ENCODE results near the gene AMELY. TPM values are rescaled to one million over a fixed set of nuclear protein-coding genes. Genes with fewer than 3 reads are reported as not detected.
"Not testable (repeated sequence)": the region's sequence is repeated elsewhere in the genome, so short reads cannot be mapped to it uniquely, and the experiment has no call there.

Gene AMELY
- total RNA-seq, 1 experiment from 2014 or later = not detected

- CTCF ChIA-PET = no interaction called here
- POLR2A ChIA-PET (ENCODE audit: unreplicated experiment) = no interaction called here
- BruUV-seq (replicated peaks) = no TSS peak
Observed at GRCh38 chrY:6907591-6907990, 4.0 kb downstream of the AMELY start.

DNA sequence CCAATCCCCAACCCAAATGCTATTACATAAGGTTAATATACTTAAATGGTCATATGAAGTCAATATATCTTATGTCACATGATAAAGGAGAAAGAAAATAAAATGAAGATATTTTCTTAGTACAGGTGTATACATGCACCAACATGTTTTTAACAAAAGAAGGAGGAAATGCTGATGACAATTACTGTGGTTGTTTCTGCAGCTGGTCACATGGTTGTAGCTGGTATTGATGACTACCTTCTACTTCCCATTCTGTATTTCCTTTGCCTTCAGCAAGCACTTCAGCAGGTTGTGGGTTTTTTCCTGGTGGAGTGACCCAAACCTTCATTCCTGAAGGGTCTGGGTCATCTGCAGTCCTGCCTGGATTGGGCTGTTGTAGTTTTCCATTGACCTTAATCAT lies 9.4 kb downstream of the AMELY start:
- H3K4me3 ChIP-seq; H3K9me2 ChIP-seq (ENCODE audit: insufficient read depth); H3K36me3 ChIP-seq (ENCODE audit: low read depth); H3F3A ChIP-seq (ENCODE audit: insufficient read depth, low read depth); H3K4me2 ChIP-seq; H3K4me1 ChIP-seq (replicated peaks; ENCODE audit: insufficient read depth); POLR2A ChIA-PET (ENCODE audit: unreplicated experiment); intact Hi-C loops (cut with micrococcal nuclease; ENCODE audit: unreplicated experiment); H3K9me3 ChIP-seq (ENCODE audit: insufficient read depth, low read depth); CTCF ChIA-PET; H3K27ac ChIP-seq; H3K79me2 ChIP-seq (ENCODE audit: low read depth); DNase-seq; H4K20me1 ChIP-seq (ENCODE audit: insufficient read depth); H2AFZ ChIP-seq; H3K27me3 ChIP-seq (ENCODE audit: insufficient read depth, low read depth); BruUV-seq (replicated peaks): not testable (repeated sequence)

More at GRCh38 chrY:6907591-6907990, 4.0 kb downstream of the AMELY start:
- H3K4me3 ChIP-seq = no peak overlapping the region
- no peaks in the 10 kb centered on the region for H3K79me2 ChIP-seq (ENCODE audit: low read depth)
- no peak for DNase-seq
- no peak overlapping the region for H3K4me2 ChIP-seq
- H3K27ac ChIP-seq = no peak overlapping the region
- H4K20me1 ChIP-seq (ENCODE audit: insufficient read depth) = no peaks in the 10 kb centered on the region
- H3K9me2 ChIP-seq (ENCODE audit: insufficient read depth) = no peaks in the 10 kb centered on the region
- H3K4me1 ChIP-seq (replicated peaks; ENCODE audit: insufficient read depth) = no peaks in the 10 kb centered on the region
- TF ChIP-seq, protein P1, sequence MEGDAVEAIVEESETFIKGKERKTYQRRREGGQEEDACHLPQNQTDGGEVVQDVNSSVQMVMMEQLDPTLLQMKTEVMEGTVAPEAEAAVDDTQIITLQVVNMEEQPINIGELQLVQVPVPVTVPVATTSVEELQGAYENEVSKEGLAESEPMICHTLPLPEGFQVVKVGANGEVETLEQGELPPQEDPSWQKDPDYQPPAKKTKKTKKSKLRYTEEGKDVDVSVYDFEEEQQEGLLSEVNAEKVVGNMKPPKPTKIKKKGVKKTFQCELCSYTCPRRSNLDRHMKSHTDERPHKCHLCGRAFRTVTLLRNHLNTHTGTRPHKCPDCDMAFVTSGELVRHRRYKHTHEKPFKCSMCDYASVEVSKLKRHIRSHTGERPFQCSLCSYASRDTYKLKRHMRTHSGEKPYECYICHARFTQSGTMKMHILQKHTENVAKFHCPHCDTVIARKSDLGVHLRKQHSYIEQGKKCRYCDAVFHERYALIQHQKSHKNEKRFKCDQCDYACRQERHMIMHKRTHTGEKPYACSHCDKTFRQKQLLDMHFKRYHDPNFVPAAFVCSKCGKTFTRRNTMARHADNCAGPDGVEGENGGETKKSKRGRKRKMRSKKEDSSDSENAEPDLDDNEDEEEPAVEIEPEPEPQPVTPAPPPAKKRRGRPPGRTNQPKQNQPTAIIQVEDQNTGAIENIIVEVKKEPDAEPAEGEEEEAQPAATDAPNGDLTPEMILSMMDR (conservative IDR thresholded peaks at IDR 0.05) = no peak
- no peak for TF ChIP-seq EZH2 (IDR thresholded peaks at IDR 0.05; ENCODE audit: low read depth)
- H2AFZ ChIP-seq = no peak overlapping the region
- intact Hi-C loops (cut with micrococcal nuclease; ENCODE audit: unreplicated experiment) = no loop called here
- no peaks in the 10 kb centered on the region for H3K9me3 ChIP-seq (ENCODE audit: insufficient read depth, low read depth)
- no peaks in the 10 kb centered on the region for H3K36me3 ChIP-seq (ENCODE audit: low read depth)
- H3F3A ChIP-seq (ENCODE audit: insufficient read depth, low read depth) = no peaks in the 10 kb centered on the region
- H3K27me3 ChIP-seq (ENCODE audit: insufficient read depth, low read depth) = no peaks in the 10 kb centered on the region

DNA sequence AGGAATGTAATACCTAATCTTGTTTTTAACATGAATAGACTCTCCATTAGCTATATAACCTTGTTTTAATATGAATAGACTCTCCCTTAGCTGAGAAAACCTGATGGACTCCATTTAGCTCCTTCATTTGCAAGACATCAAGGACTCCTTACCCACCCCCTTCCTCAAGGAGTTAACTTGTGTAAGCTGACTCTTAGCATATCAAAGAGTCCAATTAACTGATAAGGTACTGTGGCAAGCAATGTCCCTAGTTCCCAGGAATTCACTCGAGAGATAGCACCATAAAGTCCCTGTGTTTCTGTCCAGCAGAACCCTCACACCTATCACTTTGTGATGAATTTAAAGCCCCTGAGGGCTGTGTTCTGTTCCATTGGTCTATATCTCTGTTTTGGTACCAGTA lies 16.3 kb downstream of the AMELY start:
- DNase-seq = no peak
- H3K9me2 ChIP-seq (ENCODE audit: insufficient read depth) = no peaks in the 10 kb centered on the region
- no peaks in the 10 kb centered on the region for H3K36me3 ChIP-seq (ENCODE audit: low read depth)
- H3K4me1 ChIP-seq (replicated peaks; ENCODE audit: insufficient read depth) = no peaks in the 10 kb centered on the region
- BruUV-seq (replicated peaks) = no TSS peak
- POLR2A ChIA-PET (ENCODE audit: unreplicated experiment) = no interaction called here
- H4K20me1 ChIP-seq (ENCODE audit: insufficient read depth) = no peaks in the 10 kb centered on the region
- no peaks in the 10 kb centered on the region for H3K27me3 ChIP-seq (ENCODE audit: insufficient read depth, low read depth)
- no peak overlapping the region for H3K4me2 ChIP-seq
- intact Hi-C loops (cut with micrococcal nuclease; ENCODE audit: unreplicated experiment) = no loop called here
- H3K4me3 ChIP-seq = no peak overlapping the region
- no peaks in the 10 kb centered on the region for H3F3A ChIP-seq (ENCODE audit: insufficient read depth, low read depth)
- no peak overlapping the region for H3K27ac ChIP-seq
- H3K9me3 ChIP-seq (ENCODE audit: insufficient read depth, low read depth) = no peaks in the 10 kb centered on the region
- TF ChIP-seq, protein P1 (conservative IDR thresholded peaks at IDR 0.05) = no peak
- TF ChIP-seq EZH2 (IDR thresholded peaks at IDR 0.05; ENCODE audit: low read depth) = no peak
- CTCF ChIA-PET = no interaction called here
- no peak overlapping the region for H2AFZ ChIP-seq
- no peaks in the 10 kb centered on the region for H3K79me2 ChIP-seq (ENCODE audit: low read depth)

- Histone ChIP-seq H3K9me2 (ENCODE audit: insufficient read depth) (no peaks in the 10 kb centered on the region), H3K4me3 (no peak overlapping the region), H2AFZ (no peak overlapping the region), H3K27ac (no peak overlapping the region), H3K4me2 (no peak overlapping the region), H3K36me3 (ENCODE audit: low read depth) (no peaks in the 10 kb centered on the region), H4K20me1 (ENCODE audit: insufficient read depth) (no peaks in the 10 kb centered on the region), H3F3A (ENCODE audit: insufficient read depth, low read depth) (no peaks in the 10 kb centered on the region), H3K9me3 (ENCODE audit: insufficient read depth, low read depth) (no peaks in the 10 kb centered on the region), H3K4me1 (replicated peaks; ENCODE audit: insufficient read depth) (no peaks in the 10 kb centered on the region), H3K27me3 (ENCODE audit: insufficient read depth, low read depth) (no peaks in the 10 kb centered on the region), H3K79me2 (ENCODE audit: low read depth) (no peaks in the 10 kb centered on the region)
- intact Hi-C loops (cut with micrococcal nuclease; ENCODE audit: unreplicated experiment) = no loop called here
- DNase-seq = no peak
- no TSS peak for BruUV-seq (replicated peaks)
- CTCF ChIA-PET = no interaction called here
- TF ChIP-seq EZH2 (IDR thresholded peaks at IDR 0.05; ENCODE audit: low read depth) = no peak
- TF ChIP-seq, protein P1 (conservative IDR thresholded peaks at IDR 0.05) = no peak
- POLR2A ChIA-PET (ENCODE audit: unreplicated experiment) = no interaction called here
Observed at GRCh38 chrY:6894496-6894895, 17.1 kb downstream of the AMELY start.
